K562 (cell line): ENCODE results near the gene DCAF11. TPM values are rescaled to one million over a fixed set of nuclear protein-coding genes. Genes with fewer than 3 reads are reported as not detected.

Experiments used
- EP300 ChIP-seq: IDR thresholded peaks from 2 replicates; pipeline ENCODE4 v1.6.1; 2012; ENCODE audit warnings: low read length, improper control_type of control experiment
- ETV6 ChIP-seq, 3 experiments: fragments of 150-350 bp in 1 of 3; sonication (generic) in 1 of 3; formaldehyde crosslinking in 1 of 3; IDR thresholded peaks; 2 replicates each; pipeline versions ENCODE4 v1.6.1 to v1.8.0; 2014 to 2022; ENCODE audit warnings: borderline replicate concordance in 2 of 3, low read depth in 2 of 3, antibody characterized with exemption in 1 of 3, low read length in 1 of 3, mild to moderate bottlenecking in 1 of 3, missing genetic modification reagents in 1 of 3
- GTF2F1 ChIP-seq: IDR thresholded peaks from 2 replicates; pipeline ENCODE4 v1.6.1; 2011; ENCODE audit warnings: low read depth, low read length, improper control_type of control experiment
- LARP7 ChIP-seq: fragments of 450-650 bp; IDR thresholded peaks from 2 replicates; pipeline ENCODE4 v1.6.1; 2016
- SREBF1 ChIP-seq: fragments of 150-350 bp; IDR thresholded peaks from 2 replicates; pipeline ENCODE4 v1.6.1; 2014; ENCODE audit warnings: antibody characterized with exemption, low read depth, low read length, borderline replicate concordance
- SREBF2 ChIP-seq: sonication (generic); formaldehyde crosslinking; IDR thresholded peaks from 2 replicates; pipeline ENCODE4 v1.4.0; 2020; ENCODE audit warnings: mild to moderate bottlenecking, missing genetic modification reagents
- XRCC4 ChIP-seq: IDR thresholded peaks from one replicate; pipeline ENCODE4 v1.6.1; 2011; ENCODE audit not compliant: insufficient read depth, insufficient read length; ENCODE audit errors: extremely low read depth
- ZNF165 ChIP-seq: fragments of 250-450 bp; sonication (Bioruptor Pico); IDR thresholded peaks from 2 replicates; pipeline ENCODE4 v1.4.0; 2020; ENCODE audit warnings: borderline replicate concordance
- ZNF224 ChIP-seq: sonication (generic); formaldehyde crosslinking; IDR thresholded peaks from 2 replicates; pipeline ENCODE4 v1.8.0; 2022; ENCODE audit warnings: mild to moderate bottlenecking, missing genetic modification reagents
- ZNF311 ChIP-seq: fragments of 250-450 bp; sonication (Bioruptor Pico); IDR thresholded peaks from 2 replicates; pipeline ENCODE4 v1.4.0; 2020; ENCODE audit warnings: mild to moderate bottlenecking, moderate library complexity
- ZNF41 ChIP-seq: fragments of 250-450 bp; sonication (Bioruptor Pico); conservative IDR thresholded peaks from 2 replicates; pipeline ENCODE4 v1.4.0; 2020; ENCODE audit warnings: mild to moderate bottlenecking
- ZNF778 ChIP-seq: fragments of 450-650 bp; formaldehyde crosslinking; IDR thresholded peaks from 2 replicates; pipeline ENCODE4 v1.4.0; 2020; ENCODE audit warnings: mild to moderate bottlenecking, moderate library complexity
- polyA plus RNA-seq, 8 experiments: library from polyadenylated mRNA; depleted of rRNA in 4 of 8; stranded (reverse) in 5 of 8; unstranded in 3 of 8; fragments of >200 nt; fragmentation: Nextera tagmentation in 2 of 8; fragmentation: Illumina TruSeq in 1 of 8; extraction: Ambion mirVana in 2 of 8; extraction: Trizol in 1 of 8; gene quantifications; 2 replicates each; pipeline versions ENCODE4 v1.2.1 to v1.2.3, GENCODE V29; 2011 to 2014; ENCODE audit warnings: inconsistent platforms in 1 of 8, missing spikeins in 1 of 8
- total RNA-seq, 7 experiments: library from RNA; depleted of rRNA in 6 of 7; stranded (reverse); fragments of >200 nt in 6 of 7; fragmentation: Illumina TruSeq in 2 of 7; extraction: Trizol in 2 of 7; gene quantifications; 2 replicates each; pipeline versions ENCODE4 v1.2.1 to v1.2.3, GENCODE V29; 2011 to 2021; ENCODE audit warnings: low replicate concordance in 1 of 7
- TF ChIP-seq, protein P1 (sequence below), 2 experiments: fragments of 450-650 bp in 1 of 2; IDR thresholded peaks; 2 replicates each; pipeline ENCODE4 v1.6.1; 2011 to 2017; ENCODE audit warnings: low read depth in 2 of 2, antibody characterized with exemption in 1 of 2, borderline replicate concordance in 1 of 2, low read length in 1 of 2, mild to moderate bottlenecking in 1 of 2, mixed read lengths in 1 of 2; ENCODE audit not compliant: control insufficient read depth in 1 of 2
- TF ChIP-seq, protein P2 (sequence below): sonication (generic); formaldehyde crosslinking; IDR thresholded peaks from 2 replicates; pipeline ENCODE4 v1.8.0; 2022; ENCODE audit warnings: missing genetic modification reagents, mild to moderate bottlenecking, borderline replicate concordance
- TF ChIP-seq, protein P3 (sequence below): sonication (generic); formaldehyde crosslinking; IDR thresholded peaks from 2 replicates; pipeline ENCODE4 v1.8.0; 2022; ENCODE audit warnings: mild to moderate bottlenecking, missing genetic modification reagents
- TF ChIP-seq, protein P4 (sequence below): fragments of 250-450 bp; sonication (Bioruptor Pico); IDR thresholded peaks from 2 replicates; pipeline ENCODE4 v1.8.0; 2022; ENCODE audit warnings: moderate library complexity, mild to moderate bottlenecking, inconsistent platforms

DCAF11 gene
- total and polyA plus RNA-seq, 9 of the 15 experiments (the other 6 are each of a cell fraction or from before 2014, with no cell fraction given): 8.5 to 46.2 (median 36.4) TPM

DNA sequence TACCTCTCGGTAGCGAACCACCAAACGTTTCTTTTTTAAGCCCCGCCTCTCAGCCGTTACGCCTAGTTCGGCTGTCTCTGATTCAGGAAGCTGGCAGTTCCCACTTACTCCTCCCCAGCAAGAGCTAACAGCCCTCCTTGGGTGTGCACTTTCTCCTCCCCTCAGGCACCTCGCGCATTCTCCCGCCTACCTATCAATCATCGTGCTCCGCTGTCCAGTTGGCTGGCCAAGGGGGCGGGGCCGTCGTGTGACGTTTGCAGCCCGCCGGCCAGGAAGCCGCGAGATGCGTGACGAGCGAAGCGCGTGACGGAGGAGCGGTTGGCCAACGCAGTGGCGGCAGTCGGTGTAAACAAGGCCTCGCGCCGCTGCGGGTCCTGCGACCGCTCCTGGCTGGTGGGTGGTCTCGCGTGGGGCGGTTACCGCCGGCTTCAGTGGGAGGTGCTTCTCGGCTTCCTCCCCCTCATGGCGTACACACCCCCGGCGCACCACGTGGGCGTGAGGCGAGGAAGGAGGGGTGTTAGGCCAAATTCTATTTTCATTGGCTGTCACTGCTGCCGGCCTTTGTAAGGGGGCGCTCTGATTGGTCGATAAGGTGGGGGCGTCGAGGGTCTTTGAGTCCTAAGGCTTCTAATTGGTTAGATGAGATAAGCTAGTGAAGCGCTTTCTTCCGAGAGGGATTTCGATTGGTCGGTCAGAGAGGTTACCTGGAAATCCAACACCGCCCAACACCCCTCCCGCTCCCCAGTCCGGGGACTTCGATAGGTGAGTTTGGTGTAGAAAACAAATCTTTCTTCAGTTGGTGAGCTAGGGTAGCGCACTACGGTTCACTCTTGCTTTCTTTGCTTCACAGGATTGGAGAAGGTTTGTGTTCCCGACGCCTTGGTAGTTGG lies at the start of gene DCAF11, which contains the start of gene NRL (continued):
- TF ChIP-seq SREBF1 (no peak), SREBF2 (CRISPR knock-in tag) (no peak), LARP7 (no peak), ETV6 (IDR thresholded peaks at IDR 0.05; ENCODE audit: borderline replicate concordance in 1 of 2, low read depth in 2 of 2, low read length in 1 of 2) (no peak), ETV6 (CRISPR knock-in tag; IDR thresholded peaks at IDR 0.05; ENCODE audit: borderline replicate concordance) (no peak), EP300 (no peak; the same call in 1 of the 2 replicates), GTF2F1 (no peak), ZNF41 (CRISPR knock-in tag) (no peak), ZNF224 (CRISPR knock-in tag) (no peak), ZNF311 (CRISPR knock-in tag) (no peak), ZNF165 (CRISPR knock-in tag) (no peak), ZNF778 (CRISPR knock-in tag) (no peak), XRCC4 (no peak)
- TF ChIP-seq, protein P1, sequence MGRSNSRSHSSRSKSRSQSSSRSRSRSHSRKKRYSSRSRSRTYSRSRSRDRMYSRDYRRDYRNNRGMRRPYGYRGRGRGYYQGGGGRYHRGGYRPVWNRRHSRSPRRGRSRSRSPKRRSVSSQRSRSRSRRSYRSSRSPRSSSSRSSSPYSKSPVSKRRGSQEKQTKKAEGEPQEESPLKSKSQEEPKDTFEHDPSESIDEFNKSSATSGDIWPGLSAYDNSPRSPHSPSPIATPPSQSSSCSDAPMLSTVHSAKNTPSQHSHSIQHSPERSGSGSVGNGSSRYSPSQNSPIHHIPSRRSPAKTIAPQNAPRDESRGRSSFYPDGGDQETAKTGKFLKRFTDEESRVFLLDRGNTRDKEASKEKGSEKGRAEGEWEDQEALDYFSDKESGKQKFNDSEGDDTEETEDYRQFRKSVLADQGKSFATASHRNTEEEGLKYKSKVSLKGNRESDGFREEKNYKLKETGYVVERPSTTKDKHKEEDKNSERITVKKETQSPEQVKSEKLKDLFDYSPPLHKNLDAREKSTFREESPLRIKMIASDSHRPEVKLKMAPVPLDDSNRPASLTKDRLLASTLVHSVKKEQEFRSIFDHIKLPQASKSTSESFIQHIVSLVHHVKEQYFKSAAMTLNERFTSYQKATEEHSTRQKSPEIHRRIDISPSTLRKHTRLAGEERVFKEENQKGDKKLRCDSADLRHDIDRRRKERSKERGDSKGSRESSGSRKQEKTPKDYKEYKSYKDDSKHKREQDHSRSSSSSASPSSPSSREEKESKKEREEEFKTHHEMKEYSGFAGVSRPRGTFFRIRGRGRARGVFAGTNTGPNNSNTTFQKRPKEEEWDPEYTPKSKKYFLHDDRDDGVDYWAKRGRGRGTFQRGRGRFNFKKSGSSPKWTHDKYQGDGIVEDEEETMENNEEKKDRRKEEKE (IDR thresholded peaks at IDR 0.05; ENCODE audit: borderline replicate concordance in 1 of 2, control insufficient read depth in 1 of 2, low read depth in 2 of 2, low read length in 1 of 2): no peak
- TF ChIP-seq, protein P2, sequence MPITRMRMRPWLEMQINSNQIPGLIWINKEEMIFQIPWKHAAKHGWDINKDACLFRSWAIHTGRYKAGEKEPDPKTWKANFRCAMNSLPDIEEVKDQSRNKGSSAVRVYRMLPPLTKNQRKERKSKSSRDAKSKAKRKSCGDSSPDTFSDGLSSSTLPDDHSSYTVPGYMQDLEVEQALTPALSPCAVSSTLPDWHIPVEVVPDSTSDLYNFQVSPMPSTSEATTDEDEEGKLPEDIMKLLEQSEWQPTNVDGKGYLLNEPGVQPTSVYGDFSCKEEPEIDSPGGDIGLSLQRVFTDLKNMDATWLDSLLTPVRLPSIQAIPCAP (CRISPR knock-in tag): no peak
- TF ChIP-seq, protein P3, sequence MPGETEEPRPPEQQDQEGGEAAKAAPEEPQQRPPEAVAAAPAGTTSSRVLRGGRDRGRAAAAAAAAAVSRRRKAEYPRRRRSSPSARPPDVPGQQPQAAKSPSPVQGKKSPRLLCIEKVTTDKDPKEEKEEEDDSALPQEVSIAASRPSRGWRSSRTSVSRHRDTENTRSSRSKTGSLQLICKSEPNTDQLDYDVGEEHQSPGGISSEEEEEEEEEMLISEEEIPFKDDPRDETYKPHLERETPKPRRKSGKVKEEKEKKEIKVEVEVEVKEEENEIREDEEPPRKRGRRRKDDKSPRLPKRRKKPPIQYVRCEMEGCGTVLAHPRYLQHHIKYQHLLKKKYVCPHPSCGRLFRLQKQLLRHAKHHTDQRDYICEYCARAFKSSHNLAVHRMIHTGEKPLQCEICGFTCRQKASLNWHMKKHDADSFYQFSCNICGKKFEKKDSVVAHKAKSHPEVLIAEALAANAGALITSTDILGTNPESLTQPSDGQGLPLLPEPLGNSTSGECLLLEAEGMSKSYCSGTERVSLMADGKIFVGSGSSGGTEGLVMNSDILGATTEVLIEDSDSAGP (CRISPR knock-in tag): no peak
- TF ChIP-seq, protein P4, sequence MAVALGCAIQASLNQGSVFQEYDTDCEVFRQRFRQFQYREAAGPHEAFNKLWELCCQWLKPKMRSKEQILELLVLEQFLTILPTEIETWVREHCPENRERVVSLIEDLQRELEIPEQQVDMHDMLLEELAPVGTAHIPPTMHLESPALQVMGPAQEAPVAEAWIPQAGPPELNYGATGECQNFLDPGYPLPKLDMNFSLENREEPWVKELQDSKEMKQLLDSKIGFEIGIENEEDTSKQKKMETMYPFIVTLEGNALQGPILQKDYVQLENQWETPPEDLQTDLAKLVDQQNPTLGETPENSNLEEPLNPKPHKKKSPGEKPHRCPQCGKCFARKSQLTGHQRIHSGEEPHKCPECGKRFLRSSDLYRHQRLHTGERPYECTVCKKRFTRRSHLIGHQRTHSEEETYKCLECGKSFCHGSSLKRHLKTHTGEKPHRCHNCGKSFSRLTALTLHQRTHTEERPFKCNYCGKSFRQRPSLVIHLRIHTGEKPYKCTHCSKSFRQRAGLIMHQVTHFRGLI (CRISPR knock-in tag): no peak
